NB4 (cell line): ENCODE measurements around the gene ZNF407.

Source experiments
- DNase-seq: peaks from one replicate; pipeline ENCODE4 v3.0.0; 2010; ENCODE audit warnings: low read depth
- H3K4me3 ChIP-seq: one replicate; pipeline ENCODE4 v1.5.1; 2011; ENCODE audit warnings: mild to moderate bottlenecking, low read depth, low read length, moderate library complexity
- CTCF ChIP-seq: IDR thresholded peaks from one replicate; pipeline ENCODE4 v1.5.1; 2012; ENCODE audit warnings: low read depth, low read length
- MYC ChIP-seq: IDR thresholded peaks from 2 replicates; pipeline ENCODE4 v1.6.1; 2011; ENCODE audit warnings: low read depth, low read length
- POLR2A ChIP-seq: IDR thresholded peaks from 2 replicates; pipeline ENCODE4 v1.6.1; 2011; ENCODE audit warnings: mild to moderate bottlenecking; ENCODE audit not compliant: insufficient read length; ENCODE audit errors: extremely low read depth
- TF ChIP-seq, protein P1 (sequence below): IDR thresholded peaks from 2 replicates; pipeline ENCODE4 v1.6.1; 2011; ENCODE audit warnings: low read depth, low read length

ZNF407 gene

DNA sequence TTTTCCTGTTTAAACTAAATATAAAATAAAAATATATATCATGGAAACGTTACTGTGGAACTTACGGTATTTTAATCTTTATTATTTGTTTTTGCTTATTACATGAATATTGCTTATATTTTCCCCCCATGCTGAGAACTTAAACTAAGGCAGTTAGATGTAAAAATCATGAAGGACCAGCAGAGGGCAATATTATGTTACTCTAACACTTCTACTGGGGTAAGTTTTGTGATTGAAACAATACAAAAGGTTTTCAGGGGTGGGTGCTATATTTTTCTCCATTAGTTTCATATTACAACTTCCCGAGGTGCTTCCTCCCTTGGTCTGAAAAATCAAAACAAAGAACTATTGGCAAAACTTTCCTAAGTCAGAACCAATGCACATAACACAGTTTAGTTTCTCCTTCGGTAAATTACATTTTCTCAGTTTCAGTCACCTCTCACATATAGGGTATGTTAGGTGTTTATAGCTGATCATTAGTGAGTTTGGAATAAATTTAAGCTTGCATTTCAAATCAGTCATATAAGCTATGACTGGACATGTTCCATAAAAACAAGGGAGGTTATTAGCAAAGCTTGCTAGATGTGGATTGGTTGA, 54.8 kb downstream of the ZNF407 start:
- DNase-seq: peak; percentile 55
- TF ChIP-seq CTCF (peak; percentile 28), POLR2A (no peak)

GRCh38 chr18:74654638-74655037, 57.0 kb downstream of the ZNF407 start:
- TF ChIP-seq POLR2A: no peak
- TF ChIP-seq, protein P1, sequence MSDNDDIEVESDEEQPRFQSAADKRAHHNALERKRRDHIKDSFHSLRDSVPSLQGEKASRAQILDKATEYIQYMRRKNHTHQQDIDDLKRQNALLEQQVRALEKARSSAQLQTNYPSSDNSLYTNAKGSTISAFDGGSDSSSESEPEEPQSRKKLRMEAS: no peak
- TF ChIP-seq CTCF: no peak
- no peak for TF ChIP-seq MYC
- H3K4me3 ChIP-seq: no peak overlapping the region
- peak; percentile 12 for DNase-seq

More for the DNA sequence above, 54.8 kb downstream of the ZNF407 start:
- H3K4me3 ChIP-seq: no peak overlapping the region

DNA sequence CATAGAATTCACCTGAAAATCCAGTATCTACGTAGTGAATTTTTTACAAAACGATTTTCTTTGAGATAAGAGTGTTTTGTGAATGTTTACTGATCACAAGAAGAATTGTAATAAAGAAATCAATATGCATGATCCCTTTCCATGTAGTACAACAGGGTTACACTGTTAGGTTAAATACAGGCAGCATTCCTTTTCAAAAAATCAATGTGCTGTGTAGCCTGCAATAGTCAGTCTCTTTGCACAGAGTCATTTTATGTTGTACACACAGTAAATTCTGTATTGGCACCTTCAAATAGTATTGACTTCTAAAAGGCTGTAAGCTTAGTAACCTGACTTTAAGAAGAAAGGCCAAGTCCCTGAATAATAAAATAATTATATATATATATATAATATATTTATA, 63.3 kb downstream of the ZNF407 start:
- H3K4me3 ChIP-seq: no peak overlapping the region
- no peak for DNase-seq
- TF ChIP-seq POLR2A (no peak), CTCF (no peak), MYC (no peak)
- TF ChIP-seq, protein P1: no peak

GRCh38 chr18:74661691-74662090, 64.0 kb downstream of the ZNF407 start:
- no peak for DNase-seq
- TF ChIP-seq, protein P1: no peak
- TF ChIP-seq MYC (no peak), POLR2A (no peak), CTCF (no peak)
- H3K4me3 ChIP-seq: no peak overlapping the region

- TF ChIP-seq POLR2A: no peak
- TF ChIP-seq, protein P1: no peak
- no peak for TF ChIP-seq CTCF
- TF ChIP-seq MYC: no peak
- H3K4me3 ChIP-seq: no peak overlapping the region
- DNase-seq: no peak
Observed at GRCh38 chr18:74662622-74663021, 65.0 kb downstream of the ZNF407 start.

DNA sequence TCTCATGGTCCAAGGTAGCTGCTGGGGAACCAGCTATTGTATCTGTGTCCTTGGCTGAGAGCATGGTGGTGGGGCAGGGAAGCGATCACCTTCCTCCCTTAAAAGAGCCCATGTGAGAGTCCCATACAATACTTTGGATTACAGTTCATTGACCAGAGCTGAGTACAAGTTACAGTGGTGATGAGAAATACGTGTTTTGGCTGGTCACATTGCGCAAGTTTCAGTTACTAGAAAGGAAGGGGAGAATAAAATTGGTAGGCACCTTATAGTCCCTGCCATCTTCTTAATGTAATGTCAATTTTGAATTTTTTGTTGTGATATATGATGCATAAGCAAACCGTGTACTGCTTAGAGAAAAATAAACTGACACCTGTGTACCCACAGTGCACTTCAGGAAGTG, 67.7 kb downstream of the ZNF407 start:
- peak; percentile 11 for DNase-seq
- no peak overlapping the region for H3K4me3 ChIP-seq
- TF ChIP-seq MYC: no peak
